B cell (primary cell): ENCODE data around the gene CAPN3. TPM values are rescaled to one million over a fixed set of nuclear protein-coding genes. Genes with fewer than 3 reads are reported as not detected.

Source experiments
- ATAC-seq: fragments of 200-7000 bp; cut with Tn5 transposase; one replicate; pipeline ENCODE4 v1.10.0; 2021; ENCODE audit warnings: low read depth, mild to moderate bottlenecking, moderate number of reproducible peaks, moderate library complexity
- CTCF ChIA-PET: fragments of 350-600 bp; sonication (Branson Sonifier 250); formaldehyde crosslinking; loops from one replicate; lab custom pipeline; 2021; ENCODE audit warnings: antibody characterized with exemption, inconsistent platforms; lab: Charles Lee
- POLR2A ChIA-PET: fragments of 350-600 bp; sonication (Branson Sonifier 250); formaldehyde crosslinking; loops from one replicate; lab custom pipeline; 2021; ENCODE audit warnings: antibody characterized with exemption; lab: Charles Lee
- DNase-seq: peaks from one replicate; pipeline ENCODE4 v3.0.0; 2013
- H2AFZ ChIP-seq: 2 replicates; pipeline ENCODE4 v1.6.1; 2012; ENCODE audit warnings: mild to moderate bottlenecking, low read depth, low read length; ENCODE audit not compliant: insufficient read depth, poor library complexity, severe bottlenecking
- H3K27ac ChIP-seq, 2 donors: 1 replicate in 1 of 2; 2 replicates in 1 of 2; pipeline ENCODE4 v1.5.1; 2012 to 2013; ENCODE audit warnings: low read length in 2 of 2, mild to moderate bottlenecking in 2 of 2, moderate library complexity in 1 of 2
- H3K27me3 ChIP-seq, 4 experiments: fragments of 200-600 bp in 1 of 4; sonication (generic) in 1 of 4; replicated peaks in 1 of 4; 1 replicate in 2 of 4; 2 replicates in 2 of 4; pipeline versions ENCODE4 v1.6.1 to v1.7.0; 2013 to 2016; ENCODE audit warnings: low read length in 3 of 4, mild to moderate bottlenecking in 2 of 4, mixed read lengths in 1 of 4, moderate library complexity in 1 of 4; ENCODE audit not compliant: insufficient read depth in 4 of 4, control insufficient read depth in 3 of 4; ENCODE audit errors: control extremely low read depth in 1 of 4
- H3K36me3 ChIP-seq, 2 experiments: replicated peaks in 1 of 2; 1 replicate in 1 of 2; 2 replicates in 1 of 2; pipeline versions ENCODE4 v1.6.1 to v1.7.1; 2013; ENCODE audit warnings: low read length in 1 of 2; ENCODE audit not compliant: insufficient read depth in 2 of 2, control insufficient read depth in 1 of 2; ENCODE audit errors: control extremely low read depth in 1 of 2, extremely low read depth in 1 of 2
- H3K4me1 ChIP-seq, 2 donors: fragments of 200-600 bp in 1 of 2; sonication (generic) in 1 of 2; 1 replicate in 1 of 2; 2 replicates in 1 of 2; pipeline versions ENCODE4 v1.5.1 to v1.6.1; 2013 to 2017; ENCODE audit warnings: low read length in 2 of 2; ENCODE audit not compliant: control insufficient read depth in 2 of 2, insufficient read depth in 2 of 2
- H3K4me2 ChIP-seq: replicated peaks from 2 replicates; pipeline ENCODE3; 2012; ENCODE audit warnings: mild to moderate bottlenecking, low read depth, low read length; ENCODE audit not compliant: poor library complexity, severe bottlenecking
- H3K4me3 ChIP-seq, 5 experiments: fragments of 200-600 bp in 1 of 5; sonication (generic) in 1 of 5; 1 replicate in 3 of 5; 2 replicates in 2 of 5; pipeline versions ENCODE4 v1.5.1 to v1.7.0; 2011 to 2016; ENCODE audit warnings: low read length in 4 of 5, mild to moderate bottlenecking in 4 of 5, low read depth in 2 of 5, control low read depth in 1 of 5, moderate library complexity in 1 of 5; ENCODE audit not compliant: insufficient read depth in 1 of 5; ENCODE audit errors: control extremely low read depth in 1 of 5, extremely low read depth in 1 of 5
- H3K79me2 ChIP-seq: fragments of 200-600 bp; sonication (generic); one replicate; pipeline ENCODE4 v1.6.0; 2016; ENCODE audit warnings: low read length; ENCODE audit not compliant: control insufficient read depth, insufficient read depth
- H3K9ac ChIP-seq: fragments of 200-600 bp; sonication (generic); 2 replicates; pipeline ENCODE4 v1.6.1; 2017; ENCODE audit warnings: mild to moderate bottlenecking, low read length, moderate library complexity
- H3K9me3 ChIP-seq, 3 donors: one replicate each; pipeline versions ENCODE4 v1.6.1 to v1.7.1; 2013; ENCODE audit warnings: low read length in 2 of 3; ENCODE audit not compliant: control insufficient read depth in 2 of 3, insufficient read depth in 1 of 3; ENCODE audit errors: control extremely low read depth in 1 of 3
- H4K20me1 ChIP-seq: 2 replicates; pipeline ENCODE4 v1.6.0; 2012; ENCODE audit warnings: mild to moderate bottlenecking, low read length; ENCODE audit not compliant: insufficient read depth, control insufficient read depth, poor library complexity, severe bottlenecking
- H3K27ac Mint-ChIP-seq: one replicate; pipeline ENCODE4 v1.8.0; 2021; ENCODE audit warnings: mixed read lengths
- H3K27me3 Mint-ChIP-seq: one replicate; pipeline ENCODE4 v1.8.0; 2021; ENCODE audit warnings: mixed read lengths
- H3K4me1 Mint-ChIP-seq: one replicate; pipeline ENCODE4 v1.8.0; 2021; ENCODE audit warnings: mixed read lengths
- H3K4me3 Mint-ChIP-seq: one replicate; pipeline ENCODE4 v1.8.0; 2021; ENCODE audit warnings: mixed read lengths
- H3K9me3 Mint-ChIP-seq: one replicate; pipeline ENCODE4 v1.8.0; 2022; ENCODE audit warnings: mixed read lengths; ENCODE audit not compliant: insufficient read depth
- EZH2 ChIP-seq: IDR thresholded peaks from 2 replicates; pipeline ENCODE4 v1.6.1; 2012; ENCODE audit warnings: borderline replicate concordance, low read depth, mild to moderate bottlenecking, moderate library complexity, low read length; ENCODE audit not compliant: insufficient read depth, poor library complexity, severe bottlenecking
- WGBS: methylation state at CpG from one replicate; pipeline ENCODE4 v1.1.5; 2013; ENCODE audit warnings: missing lambda C conversion rate; ENCODE audit not compliant: insufficient coverage; 5-methylcytosine and 5-hydroxymethylcytosine counted together
- intact Hi-C: fragments of 100-400 bp; cut with micrococcal nuclease; formaldehyde crosslinking; loops from one replicate; pipeline ENCODE4 v1.10.0; 2022
- polyA plus RNA-seq: library from polyadenylated mRNA; depleted of rRNA; stranded (reverse); fragments of >200 nt; gene quantifications from 2 replicates; pipeline ENCODE4 v1.2.3, GENCODE V29; 2012
- total RNA-seq, 2 donors: library from RNA; stranded (reverse); fragments of 120-200 nt in 1 of 2; gene quantifications; 1 replicate in 1 of 2; 2 replicates in 1 of 2; pipeline versions ENCODE4 v1.2.3 to v1.2.4, GENCODE V29; 2013 to 2022
- TF ChIP-seq, protein P1 (sequence below): fragments of 200-600 bp; IDR thresholded peaks from one replicate; pipeline ENCODE4 v1.8.0; 2022; ENCODE audit warnings: antibody characterized with exemption, mild to moderate bottlenecking

CAPN3 gene
- total and polyA plus RNA-seq, 2 donors (not counting 1 experiment from before 2014, with no cell fraction given): 41.7 to 143 TPM

DNA sequence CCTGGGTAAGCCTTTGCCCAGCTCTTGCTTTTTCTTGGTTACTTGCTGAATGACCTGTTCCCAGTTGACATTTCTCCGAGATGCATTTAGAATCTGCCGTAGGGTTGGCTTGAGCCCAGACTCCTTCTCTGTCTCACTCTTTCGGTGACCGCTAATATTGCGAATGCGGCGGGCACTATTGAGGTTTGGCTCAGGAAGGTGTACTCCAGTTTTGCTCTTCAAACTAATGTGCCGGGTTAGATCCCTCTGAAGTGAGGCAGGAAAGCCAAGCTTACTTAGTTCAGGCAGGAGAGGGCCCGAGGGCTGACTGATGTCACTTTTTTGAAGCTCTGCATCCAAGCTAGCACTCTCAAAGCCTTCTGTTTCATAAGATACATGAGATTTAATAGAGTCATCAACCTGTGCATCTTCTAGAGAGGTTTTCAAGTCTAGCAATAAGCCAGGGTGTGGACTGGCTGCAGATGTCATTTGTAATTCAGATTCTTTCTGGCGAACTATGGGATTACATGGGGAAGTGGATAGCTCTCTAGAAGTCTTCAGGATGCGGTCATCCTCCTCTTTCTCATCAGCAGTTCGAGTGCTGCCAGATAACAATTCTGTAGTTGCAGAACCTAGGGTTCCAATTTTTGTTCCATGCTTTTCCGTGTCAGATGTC, 90.6 kb downstream of the CAPN3 start:
- Mint-ChIP-seq H3K27me3 (no peaks in the 10 kb centered on the region), H3K4me1 (no peaks in the 10 kb centered on the region), H3K9me3 (no peaks in the 10 kb centered on the region), H3K4me3 (no peak overlapping the region), H3K27ac (no peak overlapping the region)
- intact Hi-C loops: no loop called here
- no peaks in the 10 kb centered on the region for H3K27me3 ChIP-seq
- no peaks in the 10 kb centered on the region for H3K4me1 ChIP-seq
- ChIA-PET CTCF (no interaction called here), POLR2A (no interaction called here)
- H3K9me3 ChIP-seq: no peaks in the 10 kb centered on the region
- no peak overlapping the region for H3K27ac ChIP-seq
- peaks cover 6% of the 10 kb centered on the region for H3K79me2 ChIP-seq
- H3K36me3 ChIP-seq: peaks cover 8 to 65% of the 10 kb centered on the region in 2 experiments
- H3K4me2 ChIP-seq: no peak overlapping the region
- H2AFZ ChIP-seq: no peak overlapping the region
- no peak overlapping the region for H3K9ac ChIP-seq
- WGBS: 93% methylated on average over 12 of the region's 13 CpGs
- no peak overlapping the region for H3K4me3 ChIP-seq
- no peaks in the 10 kb centered on the region for H4K20me1 ChIP-seq
- ATAC-seq (no peak), DNase-seq (no peak)
- TF ChIP-seq, protein P1, sequence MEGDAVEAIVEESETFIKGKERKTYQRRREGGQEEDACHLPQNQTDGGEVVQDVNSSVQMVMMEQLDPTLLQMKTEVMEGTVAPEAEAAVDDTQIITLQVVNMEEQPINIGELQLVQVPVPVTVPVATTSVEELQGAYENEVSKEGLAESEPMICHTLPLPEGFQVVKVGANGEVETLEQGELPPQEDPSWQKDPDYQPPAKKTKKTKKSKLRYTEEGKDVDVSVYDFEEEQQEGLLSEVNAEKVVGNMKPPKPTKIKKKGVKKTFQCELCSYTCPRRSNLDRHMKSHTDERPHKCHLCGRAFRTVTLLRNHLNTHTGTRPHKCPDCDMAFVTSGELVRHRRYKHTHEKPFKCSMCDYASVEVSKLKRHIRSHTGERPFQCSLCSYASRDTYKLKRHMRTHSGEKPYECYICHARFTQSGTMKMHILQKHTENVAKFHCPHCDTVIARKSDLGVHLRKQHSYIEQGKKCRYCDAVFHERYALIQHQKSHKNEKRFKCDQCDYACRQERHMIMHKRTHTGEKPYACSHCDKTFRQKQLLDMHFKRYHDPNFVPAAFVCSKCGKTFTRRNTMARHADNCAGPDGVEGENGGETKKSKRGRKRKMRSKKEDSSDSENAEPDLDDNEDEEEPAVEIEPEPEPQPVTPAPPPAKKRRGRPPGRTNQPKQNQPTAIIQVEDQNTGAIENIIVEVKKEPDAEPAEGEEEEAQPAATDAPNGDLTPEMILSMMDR: no peak
- no peak for TF ChIP-seq EZH2

GRCh38 chr15:42450425-42450790, 91.1 kb downstream of the CAPN3 start:
- peaks cover 0 to 1% of the 10 kb centered on the region in 2 donors for H3K4me1 ChIP-seq
- POLR2A ChIA-PET: no interaction called here
- WGBS: 100% methylated on average over 2 of the region's 4 CpGs
- H3K27ac Mint-ChIP-seq: no peak overlapping the region
- H3K27me3 ChIP-seq: no peaks in the 10 kb centered on the region
- CTCF ChIA-PET: no interaction called here
- TF ChIP-seq EZH2: no peak
- TF ChIP-seq, protein P1: no peak
- H3K9me3 ChIP-seq: no peaks in the 10 kb centered on the region
- H3K9ac ChIP-seq: no peak overlapping the region
- H3K4me3 ChIP-seq: no peak overlapping the region
- H4K20me1 ChIP-seq: no peaks in the 10 kb centered on the region
- H3K79me2 ChIP-seq: peaks cover 6% of the 10 kb centered on the region
- no peak overlapping the region for H3K27ac ChIP-seq
- peaks cover 8 to 60% of the 10 kb centered on the region in 2 experiments for H3K36me3 ChIP-seq
- intact Hi-C loops: no loop called here
- H2AFZ ChIP-seq: no peak overlapping the region
- no peak for DNase-seq
- H3K9me3 Mint-ChIP-seq: no peaks in the 10 kb centered on the region
- H3K27me3 Mint-ChIP-seq: no peaks in the 10 kb centered on the region
- H3K4me1 Mint-ChIP-seq: no peaks in the 10 kb centered on the region
- ATAC-seq: no peak
- no peak overlapping the region for H3K4me3 Mint-ChIP-seq
- H3K4me2 ChIP-seq: no peak overlapping the region
